HepG2 (cell line): Measurements from ENCODE around the gene FCGBP. TPM values are rescaled to one million over a fixed set of nuclear protein-coding genes. Genes with fewer than 3 reads are reported as not detected.

Experiments
- ATM ChIP-seq: fragments of 450-650 bp; IDR thresholded peaks from 2 replicates; pipeline ENCODE4 v1.7.1; 2017; ENCODE audit warnings: mild to moderate bottlenecking, borderline replicate concordance
- CEBPG ChIP-seq: IDR thresholded peaks from 2 replicates; pipeline ENCODE4 v1.6.1; 2016
- CSRNP2 ChIP-seq: sonication (generic); formaldehyde crosslinking; conservative IDR thresholded peaks from 2 replicates; pipeline ENCODE4 v1.8.0; 2022; ENCODE audit warnings: low read depth, missing genetic modification reagents
- JARID2 ChIP-seq: sonication (generic); formaldehyde crosslinking; IDR thresholded peaks from 2 replicates; pipeline ENCODE4 v1.8.1; 2023; ENCODE audit warnings: missing genetic modification reagents, inconsistent platforms; ENCODE audit not compliant: insufficient replicate concordance
- PREB ChIP-seq: sonication (generic); formaldehyde crosslinking; IDR thresholded peaks from 2 replicates; pipeline ENCODE4 v1.4.0; 2020; ENCODE audit warnings: missing genetic modification reagents
- RFX1 ChIP-seq: fragments of 450-650 bp; IDR thresholded peaks from 2 replicates; pipeline ENCODE4 v1.6.1; 2017
- SIX1 ChIP-seq: sonication (generic); formaldehyde crosslinking; IDR thresholded peaks from 2 replicates; pipeline ENCODE4 v1.4.0; 2020; ENCODE audit warnings: missing genetic modification reagents, borderline replicate concordance
- ZBTB4 ChIP-seq: sonication (generic); formaldehyde crosslinking; IDR thresholded peaks from 2 replicates; pipeline ENCODE4 v1.4.0; 2020; ENCODE audit warnings: missing genetic modification reagents, mild to moderate bottlenecking, borderline replicate concordance
- ZFP36L2 ChIP-seq: sonication (generic); formaldehyde crosslinking; IDR thresholded peaks from 2 replicates; pipeline ENCODE4 v1.4.0; 2020; ENCODE audit warnings: missing genetic modification reagents
- ZFP41 ChIP-seq: sonication (generic); formaldehyde crosslinking; IDR thresholded peaks from 2 replicates; pipeline ENCODE4 v1.4.0; 2020; ENCODE audit warnings: mild to moderate bottlenecking, missing genetic modification reagents, borderline replicate concordance
- ZNF260 ChIP-seq: sonication (generic); formaldehyde crosslinking; IDR thresholded peaks from 2 replicates; pipeline ENCODE4 v1.4.0; 2020; ENCODE audit warnings: missing genetic modification reagents, low read depth, mild to moderate bottlenecking, borderline replicate concordance
- ZNF335 ChIP-seq: sonication (generic); formaldehyde crosslinking; IDR thresholded peaks from 2 replicates; pipeline ENCODE4 v1.4.0; 2020; ENCODE audit warnings: missing genetic modification reagents
- ZNF431 ChIP-seq: sonication (generic); formaldehyde crosslinking; IDR thresholded peaks from 2 replicates; pipeline ENCODE4 v1.9.0; 2022; ENCODE audit warnings: missing genetic modification reagents, low read depth, mild to moderate bottlenecking, borderline replicate concordance
- ZNF512 ChIP-seq: sonication (generic); formaldehyde crosslinking; IDR thresholded peaks from 2 replicates; pipeline ENCODE4 v1.4.0; 2020; ENCODE audit warnings: mild to moderate bottlenecking, missing genetic modification reagents
- ZNF513 ChIP-seq: sonication (generic); formaldehyde crosslinking; conservative IDR thresholded peaks from 2 replicates; pipeline ENCODE4 v1.5.0; 2020; ENCODE audit warnings: missing genetic modification reagents
- ZNF672 ChIP-seq: sonication (generic); formaldehyde crosslinking; IDR thresholded peaks from 2 replicates; pipeline ENCODE4 v1.8.1; 2022; ENCODE audit warnings: missing genetic modification reagents
- ZNF775 ChIP-seq: sonication (generic); formaldehyde crosslinking; IDR thresholded peaks from 2 replicates; pipeline ENCODE4 v1.4.0; 2020; ENCODE audit warnings: missing genetic modification reagents, mild to moderate bottlenecking, moderate library complexity, borderline replicate concordance
- ZNF788 ChIP-seq: sonication (generic); formaldehyde crosslinking; IDR thresholded peaks from 2 replicates; pipeline ENCODE4 v1.5.0; 2020; ENCODE audit warnings: mild to moderate bottlenecking, missing genetic modification reagents, borderline replicate concordance
- ZSCAN30 ChIP-seq: sonication (generic); formaldehyde crosslinking; IDR thresholded peaks from 2 replicates; pipeline ENCODE4 v1.5.0; 2020; ENCODE audit warnings: mild to moderate bottlenecking, missing genetic modification reagents
- ZSCAN31 ChIP-seq: sonication (generic); formaldehyde crosslinking; IDR thresholded peaks from 2 replicates; pipeline ENCODE4 v1.5.0; 2020; ENCODE audit warnings: low read depth, mild to moderate bottlenecking, missing genetic modification reagents
- polyA plus RNA-seq, 8 experiments: library from polyadenylated mRNA; depleted of rRNA in 3 of 8; stranded (reverse) in 7 of 8; unstranded in 1 of 8; fragments of >200 nt; fragmentation: Illumina TruSeq in 4 of 8; extraction: Trizol in 4 of 8; gene quantifications; 2 replicates each; pipeline versions ENCODE4 v1.2.1 to v1.2.3, GENCODE V29; 2011 to 2016; ENCODE audit warnings: low read depth in 4 of 8, missing spikeins in 1 of 8, mixed read lengths in 1 of 8; ENCODE audit not compliant: insufficient read depth in 1 of 8
- total RNA-seq, 5 experiments: library from RNA; depleted of rRNA; stranded (reverse); fragments of >200 nt; fragmentation: Illumina TruSeq; extraction: Trizol; gene quantifications; 2 replicates each; pipeline ENCODE4 v1.2.3, GENCODE V29; 2016; ENCODE audit warnings: low read depth in 1 of 5

FCGBP gene
- total and polyA plus RNA-seq, 2 of the 13 experiments (the other 11 are each of a cell fraction or from before 2014, with no cell fraction given), result 1.3 to 7.0 TPM

GRCh38 chr19:39970675-39971379 lies 36.4 kb upstream of the FCGBP start, which contains the start of gene PSMC4 (continued):
- 0 out of 2 replicates have a peak, but pooled peaks have one; percentile 14 for TF ChIP-seq ZSCAN30 (CRISPR knock-in tag)
- peak; percentile 92; the same call in 1 of the 2 replicates for TF ChIP-seq ZNF788 (CRISPR knock-in tag)
- peak; percentile 83; the same call in 1 of the 2 replicates for TF ChIP-seq ZNF335 (CRISPR knock-in tag)
- TF ChIP-seq PREB (CRISPR knock-in tag), result no peak
- no peak for TF ChIP-seq ZFP36L2
- TF ChIP-seq ZFP41 (CRISPR knock-in tag), result peak; percentile 20; the same call in 1 of the 2 replicates
- no peak for TF ChIP-seq RFX1
- no peak for TF ChIP-seq CSRNP2
- TF ChIP-seq ZNF513 (CRISPR knock-in tag), result no peak
- no peak for TF ChIP-seq ZNF260
- TF ChIP-seq ZNF672 (CRISPR knock-in tag), result no peak
- TF ChIP-seq JARID2 (CRISPR knock-in tag), result no peak
- TF ChIP-seq SIX1 (CRISPR knock-in tag), result no peak; the same call in 1 of the 2 replicates
- TF ChIP-seq ZNF431 (CRISPR knock-in tag), result no peak; the same call in 1 of the 2 replicates
- TF ChIP-seq ZNF775 (CRISPR knock-in tag), result 0 out of 2 replicates have a peak, but pooled peaks have one; percentile 47
- TF ChIP-seq CEBPG, result peak; percentile 66
- TF ChIP-seq ZSCAN31, result peak; percentile 32; the same call in 1 of the 2 replicates
- no peak for TF ChIP-seq ZNF512 (CRISPR knock-in tag)
- TF ChIP-seq ZBTB4, result peak; percentile 98
- no peak for TF ChIP-seq ATM
